ENCODE data around the gene MRPS10.
A peak's percentile ranks its signal among the peaks of the same experiment; 100 is the strongest.

The MRPS10 gene

GRCh38 chr6:42230345-42231321 is 13.0 kb upstream of the MRPS10 start:
- H3K4me3 ChIP-seq = no peak overlapping the region
- H3K9me3 ChIP-seq = no peaks in the 10 kb centered on the region
- peaks cover 3% of the 10 kb centered on the region for H3K4me1 ChIP-seq
- no peaks in the 10 kb centered on the region for H3K27me3 ChIP-seq (ENCODE audit: low read depth)
- peaks cover 22% of the 10 kb centered on the region for H3K36me3 ChIP-seq (replicated peaks)
- in situ Hi-C loops (cut with MboI; ENCODE audit: low sequenced_read_pairs) = no loop called here
- DNase-seq (ENCODE audit: low spot score in 2 of 2) = no peak

- no peak for DNase-seq (ENCODE audit: low spot score in 2 of 2)
- Histone ChIP-seq H3K36me3 (replicated peaks) (peaks cover 18% of the 10 kb centered on the region), H3K9me3 (no peaks in the 10 kb centered on the region), H3K4me1 (peaks cover 3% of the 10 kb centered on the region), H3K4me3 (no peak overlapping the region), H3K27me3 (ENCODE audit: low read depth) (no peaks in the 10 kb centered on the region)
- in situ Hi-C loops (cut with MboI; ENCODE audit: low sequenced_read_pairs) = no loop called here
These were observed 12.0 kb upstream of the MRPS10 start for GRCh38 chr6:42229506-42230119.

- Histone ChIP-seq H3K9me3 (no peaks in the 10 kb centered on the region), H3K4me3 (no peak overlapping the region), H3K36me3 (replicated peaks) (peaks cover 18% of the 10 kb centered on the region), H3K27me3 (ENCODE audit: low read depth) (no peaks in the 10 kb centered on the region), H3K4me1 (peaks cover 3% of the 10 kb centered on the region)
- DNase-seq (ENCODE audit: low spot score in 2 of 2) = no peak
- in situ Hi-C loops (cut with MboI; ENCODE audit: low sequenced_read_pairs) = no loop called here
These were observed 10.6 kb upstream of the MRPS10 start for GRCh38 chr6:42228305-42228704.

GRCh38 chr6:42227173-42227850 is 9.7 kb upstream of the MRPS10 start:
- Histone ChIP-seq H3K4me1 (peaks cover 3% of the 10 kb centered on the region), H3K36me3 (replicated peaks) (peaks cover 15% of the 10 kb centered on the region), H3K27me3 (ENCODE audit: low read depth) (no peaks in the 10 kb centered on the region), H3K4me3 (no peak overlapping the region), H3K9me3 (no peaks in the 10 kb centered on the region)
- in situ Hi-C loops (cut with MboI; ENCODE audit: low sequenced_read_pairs) = no loop called here
- no peak for DNase-seq (ENCODE audit: low spot score in 2 of 2)

GRCh38 chr6:42226645-42227143 is 9.0 kb upstream of the MRPS10 start:
- H3K4me3 ChIP-seq = no peak overlapping the region
- in situ Hi-C loops (cut with MboI; ENCODE audit: low sequenced_read_pairs) = no loop called here
- DNase-seq (ENCODE audit: low spot score in 2 of 2) = peak in 1 of 2 experiments; percentile 42
- H3K27me3 ChIP-seq (ENCODE audit: low read depth) = no peaks in the 10 kb centered on the region
- H3K36me3 ChIP-seq (replicated peaks) = peaks cover 8% of the 10 kb centered on the region; the same call in 1 of the 2 replicates
- H3K4me1 ChIP-seq = peaks cover 3% of the 10 kb centered on the region
- H3K9me3 ChIP-seq = no peaks in the 10 kb centered on the region

GRCh38 chr6:42226161-42226611 is 8.5 kb upstream of the MRPS10 start:
- Histone ChIP-seq H3K4me3 (no peak overlapping the region), H3K9me3 (no peaks in the 10 kb centered on the region), H3K36me3 (replicated peaks) (peaks cover 8% of the 10 kb centered on the region; the same call in 1 of the 2 replicates), H3K4me1 (peaks cover 3% of the 10 kb centered on the region), H3K27me3 (ENCODE audit: low read depth) (no peaks in the 10 kb centered on the region)
- DNase-seq (ENCODE audit: low spot score in 2 of 2) = no peak
- in situ Hi-C loops (cut with MboI; ENCODE audit: low sequenced_read_pairs) = no loop called here

- no peaks in the 10 kb centered on the region for H3K27me3 ChIP-seq (ENCODE audit: low read depth)
- DNase-seq (ENCODE audit: low spot score in 2 of 2) = no peak
- peaks cover 3% of the 10 kb centered on the region for H3K4me1 ChIP-seq
- H3K4me3 ChIP-seq = no peak overlapping the region
- in situ Hi-C loops (cut with MboI; ENCODE audit: low sequenced_read_pairs) = no loop called here
- no peaks in the 10 kb centered on the region for H3K9me3 ChIP-seq
- peaks cover 8% of the 10 kb centered on the region; the same call in 1 of the 2 replicates for H3K36me3 ChIP-seq (replicated peaks)
These were observed 7.8 kb upstream of the MRPS10 start for GRCh38 chr6:42225419-42225818.

GRCh38 chr6:42225029-42225339 is 7.3 kb upstream of the MRPS10 start:
- in situ Hi-C loops (cut with MboI; ENCODE audit: low sequenced_read_pairs) = no loop called here

GRCh38 chr6:42224222-42225028 is 6.8 kb upstream of the MRPS10 start:
- Histone ChIP-seq H3K27me3 (ENCODE audit: low read depth) (no peaks in the 10 kb centered on the region), H3K9me3 (no peaks in the 10 kb centered on the region), H3K4me3 (no peak overlapping the region), H3K36me3 (replicated peaks) (peaks cover 8% of the 10 kb centered on the region; the same call in 1 of the 2 replicates), H3K4me1 (peaks cover 3% of the 10 kb centered on the region)
- in situ Hi-C loops (cut with MboI; ENCODE audit: low sequenced_read_pairs) = loop anchor here (25.0 kb wide), 1 partner anchor 663 kb away; the partner anchor contains the start of gene RPL7L1
- DNase-seq (ENCODE audit: low spot score in 2 of 2) = no peak

More at GRCh38 chr6:42225029-42225339, 7.3 kb upstream of the MRPS10 start:
- H3K4me3 ChIP-seq = no peak overlapping the region
- H3K9me3 ChIP-seq = no peaks in the 10 kb centered on the region
- H3K36me3 ChIP-seq (replicated peaks) = peaks cover 8% of the 10 kb centered on the region; the same call in 1 of the 2 replicates
- no peaks in the 10 kb centered on the region for H3K27me3 ChIP-seq (ENCODE audit: low read depth)
- DNase-seq (ENCODE audit: low spot score in 2 of 2) = no peak
- peaks cover 3% of the 10 kb centered on the region for H3K4me1 ChIP-seq

GRCh38 chr6:42222448-42222847 is 4.8 kb upstream of the MRPS10 start:
- Histone ChIP-seq H3K4me1 (peaks cover 3% of the 10 kb centered on the region), H3K4me3 (no peak overlapping the region), H3K27me3 (ENCODE audit: low read depth) (no peaks in the 10 kb centered on the region), H3K9me3 (no peaks in the 10 kb centered on the region), H3K36me3 (replicated peaks) (peaks cover 5% of the 10 kb centered on the region; the same call in 1 of the 2 replicates)
- in situ Hi-C loops (cut with MboI; ENCODE audit: low sequenced_read_pairs) = loop anchor here (25.0 kb wide), 1 partner anchor 665 kb away; the partner anchor contains the start of gene RPL7L1
- DNase-seq (ENCODE audit: low spot score in 2 of 2) = no peak

GRCh38 chr6:42221546-42221945 is 3.9 kb upstream of the MRPS10 start:
- Histone ChIP-seq H3K9me3 (no peaks in the 10 kb centered on the region), H3K27me3 (ENCODE audit: low read depth) (no peaks in the 10 kb centered on the region), H3K4me3 (no peak overlapping the region), H3K4me1 (peaks cover 4% of the 10 kb centered on the region; the same call in 1 of the 2 replicates), H3K36me3 (replicated peaks) (no peaks in the 10 kb centered on the region)
- in situ Hi-C loops (cut with MboI; ENCODE audit: low sequenced_read_pairs) = loop anchor here (25.0 kb wide), 1 partner anchor 666 kb away; the partner anchor contains the start of gene RPL7L1
- no peak for DNase-seq (ENCODE audit: low spot score in 2 of 2)

- Histone ChIP-seq H3K4me1 (peaks cover 5% of the 10 kb centered on the region; the same call in 1 of the 2 replicates), H3K9me3 (no peaks in the 10 kb centered on the region), H3K27me3 (ENCODE audit: low read depth) (no peaks in the 10 kb centered on the region), H3K36me3 (replicated peaks) (no peaks in the 10 kb centered on the region), H3K4me3 (no peak overlapping the region)
- in situ Hi-C loops (cut with MboI; ENCODE audit: low sequenced_read_pairs) = loop anchor here (25.0 kb wide), 1 partner anchor 666 kb away; the partner anchor contains the start of gene RPL7L1
- DNase-seq (ENCODE audit: low spot score in 2 of 2) = no peak
These were observed 3.1 kb upstream of the MRPS10 start for GRCh38 chr6:42220807-42221206.

All from HAP-1 (cell line).